GM12878 (cell line): ENCODE measurements around the gene SORBS1. TPM values are rescaled to one million over a fixed set of nuclear protein-coding genes. Genes with fewer than 3 reads are reported as not detected.

Source experiments
- ATAC-seq: fragments of 200-7000 bp; cut with Tn5 transposase; 3 replicates; pipeline ENCODE4 v1.9.1; 2020; ENCODE audit warnings: mild to moderate bottlenecking, moderate library complexity
- BruUV-seq: library from RNA; stranded (reverse); fragments of 400-500 nt; replicated peaks from 2 replicates; lab custom pipeline; 2021; lab: Mats Ljungman, UMichigan
- CTCF ChIA-PET: fragments of 300-600 bp; sonication (Branson Sonifier 250); formaldehyde crosslinking; extraction: SDS; loops from one replicate; lab custom pipeline; 2021; ENCODE audit warnings: inconsistent platforms; lab: Yijun Ruan, JAX
- POLR2A ChIA-PET: fragments of 350-600 bp; formaldehyde crosslinking; extraction: SDS; loops from one replicate; lab custom pipeline; 2021; ENCODE audit warnings: inconsistent platforms; lab: Charles Lee
- RAD21 ChIA-PET: fragments of 300-600 bp; sonication (Branson Sonifier 250); formaldehyde crosslinking; loops from one replicate; lab custom pipeline; 2023; ENCODE audit warnings: antibody characterized with exemption; ENCODE audit not compliant: unreplicated experiment; lab: Charles Lee
- SMC1A ChIA-PET: fragments of 300-600 bp; sonication (Branson Sonifier 250); formaldehyde crosslinking; loops from one replicate; lab custom pipeline; 2023; ENCODE audit not compliant: unreplicated experiment, uncharacterized antibody; lab: Charles Lee
- DNase-seq: peaks from one replicate; pipeline ENCODE4 v3.0.0-alpha.2; 2011; ENCODE audit warnings: low read depth, low spot score
- FAIRE-seq: peaks from 3 replicates; lab custom pipeline; 2011; peaks lifted over from hg19 to GRCh38; lab: Jason Lieb, UNC
- H2AFZ ChIP-seq: 2 replicates; pipeline ENCODE4 v1.6.0; 2011; ENCODE audit warnings: low read depth, low read length, control low read depth; ENCODE audit not compliant: control insufficient read depth
- H3K27ac ChIP-seq: 2 replicates; pipeline ENCODE4 v1.5.1; 2011; ENCODE audit warnings: control low read depth; ENCODE audit not compliant: control insufficient read depth, insufficient read depth
- H3K27me3 ChIP-seq, 2 experiments: replicated peaks in 1 of 2; 2 replicates each; pipeline versions ENCODE4 v1.6.0 to v1.6.1; 2011; ENCODE audit warnings: low read length in 1 of 2; ENCODE audit not compliant: control insufficient read depth in 2 of 2, insufficient read depth in 2 of 2
- H3K36me3 ChIP-seq, 2 experiments: 2 replicates each; pipeline ENCODE4 v1.5.1; 2011; ENCODE audit warnings: low read length in 1 of 2; ENCODE audit not compliant: control insufficient read depth in 2 of 2, insufficient read depth in 2 of 2
- H3K4me1 ChIP-seq: 2 replicates; pipeline ENCODE4 v1.6.1; 2011; ENCODE audit warnings: mild to moderate bottlenecking, low read length, moderate library complexity, mixed read lengths; ENCODE audit not compliant: control insufficient read depth, insufficient read depth
- H3K4me2 ChIP-seq: 2 replicates; pipeline ENCODE4 v1.6.0; 2011; ENCODE audit warnings: control low read depth; ENCODE audit not compliant: control insufficient read depth, insufficient read depth
- H3K4me3 ChIP-seq: fragments of 200-600 bp; sonication (generic); 2 replicates; pipeline ENCODE4 v1.5.1; 2016
- H3K79me2 ChIP-seq: 2 replicates; pipeline ENCODE4 v1.6.0; 2011; ENCODE audit warnings: low read length; ENCODE audit not compliant: control insufficient read depth, insufficient read depth
- H3K9ac ChIP-seq: 2 replicates; pipeline ENCODE4 v1.8.0; 2011; ENCODE audit warnings: low read length, control low read depth, mixed read lengths; ENCODE audit not compliant: control insufficient read depth, insufficient read depth
- H3K9me3 ChIP-seq: replicated peaks from 3 replicates; pipeline ENCODE4 v1.5.1; 2011; ENCODE audit warnings: mild to moderate bottlenecking, low read length; ENCODE audit not compliant: control insufficient read depth, insufficient read depth
- H4K20me1 ChIP-seq: 2 replicates; pipeline ENCODE4 v1.6.0; 2011; ENCODE audit not compliant: control insufficient read depth, insufficient read depth
- ATF7 ChIP-seq: fragments of 450-650 bp; IDR thresholded peaks from 2 replicates; pipeline ENCODE4 v1.6.1; 2016; ENCODE audit warnings: low read depth, mild to moderate bottlenecking
- EP300 ChIP-seq, 2 experiments: fragments of 150-350 bp in 1 of 2; IDR thresholded peaks; 2 replicates each; pipeline ENCODE4 v1.6.1; 2011 to 2012; ENCODE audit warnings: low read depth in 2 of 2, low read length in 2 of 2, borderline replicate concordance in 1 of 2, improper control_type of control experiment in 1 of 2, inconsistent platforms in 1 of 2; ENCODE audit not compliant: control insufficient read depth in 1 of 2
- ESRRA ChIP-seq: IDR thresholded peaks from 2 replicates; pipeline ENCODE4 v1.6.1; 2012; ENCODE audit warnings: mild to moderate bottlenecking, low read length, improper control_type of control experiment
- MEF2B ChIP-seq: fragments of 450-650 bp; IDR thresholded peaks from 2 replicates; pipeline ENCODE4 v1.6.1; 2018; ENCODE audit warnings: mild to moderate bottlenecking, moderate library complexity; ENCODE audit not compliant: partially characterized antibody, poor library complexity, severe bottlenecking
- POLR2AphosphoS2 ChIP-seq: IDR thresholded peaks from 2 replicates; pipeline ENCODE4 v1.6.1; 2011; ENCODE audit warnings: low read depth, mild to moderate bottlenecking, low read length, improper control_type of control experiment, moderate library complexity
- RB1 ChIP-seq: fragments of 450-650 bp; formaldehyde crosslinking; IDR thresholded peaks from 2 replicates; pipeline ENCODE4 v1.6.1; 2017; ENCODE audit warnings: mild to moderate bottlenecking, borderline replicate concordance
- TCF3 ChIP-seq: IDR thresholded peaks from 2 replicates; pipeline ENCODE4 v1.6.1; 2012; ENCODE audit warnings: low read depth, mild to moderate bottlenecking, low read length, borderline replicate concordance; ENCODE audit not compliant: insufficient read depth
- ZBTB40 ChIP-seq: fragments of 450-650 bp; IDR thresholded peaks from 2 replicates; pipeline ENCODE4 v1.6.1; 2016; ENCODE audit warnings: mild to moderate bottlenecking, moderate library complexity, borderline replicate concordance
- whole genome bisulfite sequencing: methylation state at CpG from one replicate; pipeline ENCODE4 v1.1.6; 2016; ENCODE audit warnings: low lambda C conversion rate; ENCODE audit not compliant: insufficient replicate concordance, insufficient coverage; ENCODE audit errors: missing lambda C conversion rate; 5-methylcytosine and 5-hydroxymethylcytosine counted together
- in situ Hi-C: fragments of 300-500 bp; cut with MboI; formaldehyde crosslinking; loops from 9 replicates; pipeline ENCODE4 v1.14.3; 2018; ENCODE audit warnings: mixed read lengths
- intact Hi-C: fragments of 100-400 bp; cut with micrococcal nuclease; formaldehyde crosslinking; loops from one replicate; pipeline ENCODE4 v1.14.2; 2022; ENCODE audit not compliant: unreplicated experiment
- polyA plus RNA-seq, 11 experiments: library from polyadenylated mRNA; depleted of rRNA in 4 of 11; unstranded in 6 of 11; stranded (reverse) in 5 of 11; fragments of >200 nt; fragmentation: Nextera tagmentation in 4 of 11; fragmentation: Illumina TruSeq in 1 of 11; extraction: Ambion mirVana in 4 of 11; extraction: Trizol in 1 of 11; gene quantifications; 1 replicate in 1 of 11; 2 replicates in 10 of 11; pipeline versions ENCODE4 v1.2.1 to v1.2.3, GENCODE V29; 2011 to 2016; ENCODE audit warnings: inconsistent platforms in 2 of 11, missing spikeins in 2 of 11, low read depth in 1 of 11
- total RNA-seq, 4 experiments: library from RNA; depleted of rRNA in 3 of 4; stranded (reverse); fragments of >200 nt in 3 of 4; fragmentation: Illumina TruSeq in 1 of 4; extraction: Trizol in 1 of 4; gene quantifications; 2 replicates each; pipeline versions ENCODE4 v1.2.1 to v1.2.3, GENCODE V29; 2013 to 2021
- TF ChIP-seq, protein P1 (sequence below): IDR thresholded peaks from 2 replicates; pipeline ENCODE4 v1.6.1; 2012; ENCODE audit warnings: low read length, inconsistent platforms
- TF ChIP-seq, protein P2 (sequence below): fragments of 450-650 bp; IDR thresholded peaks from 2 replicates; pipeline ENCODE4 v1.6.1; 2016; ENCODE audit warnings: mild to moderate bottlenecking

The SORBS1 gene
- total and polyA plus RNA-seq, 10 of the 15 experiments (the other 5 are each of a cell fraction or from before 2014, with no cell fraction given), result 0.13 to 0.75 (median 0.39) TPM

DNA sequence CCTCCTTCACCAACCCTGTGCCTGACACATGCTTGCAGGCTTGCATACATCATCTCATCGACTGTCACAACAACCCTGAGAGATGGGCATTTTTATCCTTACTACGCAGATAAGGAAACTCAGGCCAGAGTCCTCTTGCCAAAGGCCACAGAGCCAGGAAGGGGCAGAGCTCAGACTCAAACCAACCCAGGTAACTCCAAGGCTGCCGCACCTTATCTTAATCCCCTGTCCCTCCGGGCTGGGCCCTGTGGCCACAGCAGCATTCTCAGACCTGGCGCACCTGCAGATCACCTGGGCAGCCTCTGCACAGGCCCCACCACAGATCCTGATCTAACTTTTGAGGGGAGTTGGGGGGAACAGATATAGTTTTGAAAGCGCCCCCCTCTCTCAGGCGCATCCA, 35.1 kb downstream of the SORBS1 start:
- TF ChIP-seq, protein P1, sequence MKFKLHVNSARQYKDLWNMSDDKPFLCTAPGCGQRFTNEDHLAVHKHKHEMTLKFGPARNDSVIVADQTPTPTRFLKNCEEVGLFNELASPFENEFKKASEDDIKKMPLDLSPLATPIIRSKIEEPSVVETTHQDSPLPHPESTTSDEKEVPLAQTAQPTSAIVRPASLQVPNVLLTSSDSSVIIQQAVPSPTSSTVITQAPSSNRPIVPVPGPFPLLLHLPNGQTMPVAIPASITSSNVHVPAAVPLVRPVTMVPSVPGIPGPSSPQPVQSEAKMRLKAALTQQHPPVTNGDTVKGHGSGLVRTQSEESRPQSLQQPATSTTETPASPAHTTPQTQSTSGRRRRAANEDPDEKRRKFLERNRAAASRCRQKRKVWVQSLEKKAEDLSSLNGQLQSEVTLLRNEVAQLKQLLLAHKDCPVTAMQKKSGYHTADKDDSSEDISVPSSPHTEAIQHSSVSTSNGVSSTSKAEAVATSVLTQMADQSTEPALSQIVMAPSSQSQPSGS, result no peak
- TF ChIP-seq, all 136 proteins: peak for 0
- intact Hi-C loops (no loop called here), in situ Hi-C loops (no loop called here)
- ChIA-PET RAD21 (no interaction called here), POLR2A (no interaction called here), SMC1A (no interaction called here), CTCF (no interaction called here)
- Histone ChIP-seq H3K9me3 (no peaks in the 10 kb centered on the region; the same call in 2 of the 3 replicates), H3K36me3 (no peaks in the 10 kb centered on the region), H3K4me2 (no peak overlapping the region), H3K4me1 (no peaks in the 10 kb centered on the region), H3K4me3 (no peak overlapping the region), H3K79me2 (no peaks in the 10 kb centered on the region), H3K9ac (no peak overlapping the region), H4K20me1 (no peaks in the 10 kb centered on the region), H2AFZ (no peak overlapping the region), H3K27me3 (peaks cover 0 to 4% of the 10 kb centered on the region in 2 experiments; a peak in 2 of 4 replicates), H3K27ac (no peak overlapping the region)
- 48% methylated on average over 7 of the region's 7 CpGs for WGBS
- ATAC-seq (no peak), DNase-seq (no peak), FAIRE-seq (no peak)
- no TSS peak for BruUV-seq

DNA sequence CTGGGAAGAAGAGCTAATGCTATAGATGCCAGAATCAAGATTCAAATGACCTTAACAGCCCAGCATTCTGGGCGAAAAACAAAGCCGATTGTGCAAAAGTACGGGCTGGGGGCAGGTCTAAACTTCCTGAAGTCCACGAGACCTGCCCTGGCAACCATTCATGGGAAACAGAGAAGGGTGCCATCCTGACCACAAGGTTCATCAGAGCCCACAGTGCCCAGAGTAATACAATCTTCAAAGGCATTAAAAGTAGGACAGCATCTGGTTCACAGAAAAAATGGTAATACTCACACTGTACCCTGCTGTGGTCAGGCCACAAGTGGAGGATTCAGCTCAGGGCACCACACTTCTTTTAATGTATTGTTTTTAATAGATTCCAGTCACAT, 36.1 kb downstream of the SORBS1 start:
- ChIA-PET POLR2A (no interaction called here), CTCF (no interaction called here), SMC1A (no interaction called here), RAD21 (no interaction called here)
- H3K4me1 ChIP-seq, result no peaks in the 10 kb centered on the region
- no peak for DNase-seq
- no peak for FAIRE-seq
- H3K4me3 ChIP-seq, result no peak overlapping the region
- no peaks in the 10 kb centered on the region; the same call in 2 of the 3 replicates for H3K9me3 ChIP-seq
- no peak overlapping the region for H3K9ac ChIP-seq
- no peak overlapping the region for H2AFZ ChIP-seq
- no peak overlapping the region for H3K4me2 ChIP-seq
- H3K27me3 ChIP-seq, result peaks cover 0 to 5% of the 10 kb centered on the region in 2 experiments; a peak in 2 of 4 replicates
- intact Hi-C loops, result no loop called here
- H3K27ac ChIP-seq, result no peak overlapping the region
- H3K79me2 ChIP-seq, result no peaks in the 10 kb centered on the region
- ATAC-seq, result no peak
- in situ Hi-C loops, result no loop called here
- no peaks in the 10 kb centered on the region for H3K36me3 ChIP-seq
- 44% methylated on average over 4 of the region's 4 CpGs for WGBS
- H4K20me1 ChIP-seq, result no peaks in the 10 kb centered on the region
- BruUV-seq, result no TSS peak
- TF ChIP-seq, protein P2, sequence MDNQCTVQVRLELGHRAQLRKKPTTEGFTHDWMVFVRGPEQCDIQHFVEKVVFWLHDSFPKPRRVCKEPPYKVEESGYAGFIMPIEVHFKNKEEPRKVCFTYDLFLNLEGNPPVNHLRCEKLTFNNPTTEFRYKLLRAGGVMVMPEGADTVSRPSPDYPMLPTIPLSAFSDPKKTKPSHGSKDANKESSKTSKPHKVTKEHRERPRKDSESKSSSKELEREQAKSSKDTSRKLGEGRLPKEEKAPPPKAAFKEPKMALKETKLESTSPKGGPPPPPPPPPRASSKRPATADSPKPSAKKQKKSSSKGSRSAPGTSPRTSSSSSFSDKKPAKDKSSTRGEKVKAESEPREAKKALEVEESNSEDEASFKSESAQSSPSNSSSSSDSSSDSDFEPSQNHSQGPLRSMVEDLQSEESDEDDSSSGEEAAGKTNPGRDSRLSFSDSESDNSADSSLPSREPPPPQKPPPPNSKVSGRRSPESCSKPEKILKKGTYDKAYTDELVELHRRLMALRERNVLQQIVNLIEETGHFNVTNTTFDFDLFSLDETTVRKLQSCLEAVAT, result no peak
- TF ChIP-seq POLR2AphosphoS2 (no peak), ESRRA (no peak), TCF3 (no peak), RB1 (no peak), MEF2B (no peak), ZBTB40 (no peak), ATF7 (no peak), EP300 (IDR thresholded peaks at IDR 0.05; ENCODE audit: borderline replicate concordance in 1 of 2, control insufficient read depth in 1 of 2, low read depth in 2 of 2, low read length in 2 of 2) (no peak)
